ENCODE measurements around the gene SEPTIN11. TPM values are rescaled to one million over a fixed set of nuclear protein-coding genes. Genes with fewer than 3 reads are reported as not detected.

Gene SEPTIN11
- total and polyA plus RNA-seq, 4 donors, result 17.2 to 37.4 (median 25.1) TPM

GRCh38 chr4:76974150-76974549, 24.6 kb downstream of the SEPTIN11 start:
- DNase-seq (ENCODE audit: low spot score), result no peak
- Histone ChIP-seq H3K27me3 (ENCODE audit: control insufficient read depth in 4 of 4, insufficient read depth in 4 of 4, low read length in 3 of 4) (no peaks in the 10 kb centered on the region), H3K4me1 (ENCODE audit: control insufficient read depth in 4 of 4, insufficient read depth in 4 of 4, low read length in 3 of 4) (no peaks in the 10 kb centered on the region), H3K4me3 (ENCODE audit: low read depth in 1 of 3, low read length in 3 of 3) (no peak overlapping the region), H3K9me3 (ENCODE audit: control insufficient read depth in 4 of 4, low read length in 3 of 4) (no peaks in the 10 kb centered on the region), H3K9ac (ENCODE audit: low read depth in 1 of 2, low read length in 2 of 2) (no peak overlapping the region), H3K36me3 (ENCODE audit: control insufficient read depth in 4 of 4, insufficient read depth in 3 of 4, low read depth in 1 of 4, low read length in 3 of 4) (no peaks in the 10 kb centered on the region), H3K27ac (ENCODE audit: low read depth in 1 of 2, low read length in 2 of 2) (no peak overlapping the region)
- no peak for TF ChIP-seq ZBTB33 (IDR thresholded peaks at IDR 0.05)
- WGBS, result 86% methylated on average over 2 of the region's 2 CpGs

GRCh38 chr4:76977113-76977512, 27.6 kb downstream of the SEPTIN11 start:
- Histone ChIP-seq H3K27me3 (ENCODE audit: control insufficient read depth in 4 of 4, insufficient read depth in 4 of 4, low read length in 3 of 4) (no peaks in the 10 kb centered on the region), H3K4me3 (ENCODE audit: low read depth in 1 of 3, low read length in 3 of 3) (no peak overlapping the region), H3K27ac (ENCODE audit: low read depth in 1 of 2, low read length in 2 of 2) (no peak overlapping the region), H3K36me3 (ENCODE audit: control insufficient read depth in 4 of 4, insufficient read depth in 3 of 4, low read depth in 1 of 4, low read length in 3 of 4) (no peaks in the 10 kb centered on the region), H3K9ac (ENCODE audit: low read depth in 1 of 2, low read length in 2 of 2) (no peak overlapping the region), H3K9me3 (ENCODE audit: control insufficient read depth in 4 of 4, low read length in 3 of 4) (no peaks in the 10 kb centered on the region), H3K4me1 (ENCODE audit: control insufficient read depth in 4 of 4, insufficient read depth in 4 of 4, low read length in 3 of 4) (no peaks in the 10 kb centered on the region)
- no peak for DNase-seq (ENCODE audit: low spot score)
- TF ChIP-seq FOXA1 (IDR thresholded peaks at IDR 0.05), result no peak
- TF ChIP-seq HNF4G (IDR thresholded peaks at IDR 0.05), result no peak
- no peak for TF ChIP-seq ZBTB33 (IDR thresholded peaks at IDR 0.05)
- no peak for TF ChIP-seq ATF3 (IDR thresholded peaks at IDR 0.05)
- no peak for TF ChIP-seq HNF4A (conservative IDR thresholded peaks at IDR 0.05)
- no peak for TF ChIP-seq GABPA (IDR thresholded peaks at IDR 0.05 in 1 of 2, conservative IDR thresholded peaks at IDR 0.05 in 1 of 2)
- TF ChIP-seq JUND (IDR thresholded peaks at IDR 0.05), result no peak

GRCh38 chr4:76977736-76978350, 28.3 kb downstream of the SEPTIN11 start:
- no peak overlapping the region for H3K9ac ChIP-seq (ENCODE audit: low read depth in 1 of 2, low read length in 2 of 2)
- 77% methylated on average over 3 of the region's 3 CpGs for WGBS
- no peaks in the 10 kb centered on the region for H3K27me3 ChIP-seq (ENCODE audit: control insufficient read depth in 4 of 4, insufficient read depth in 4 of 4, low read length in 3 of 4)
- H3K27ac ChIP-seq (ENCODE audit: low read depth in 1 of 2, low read length in 2 of 2), result no peak overlapping the region
- H3K36me3 ChIP-seq (ENCODE audit: control insufficient read depth in 4 of 4, insufficient read depth in 3 of 4, low read depth in 1 of 4, low read length in 3 of 4), result no peaks in the 10 kb centered on the region
- no peaks in the 10 kb centered on the region for H3K9me3 ChIP-seq (ENCODE audit: control insufficient read depth in 4 of 4, low read length in 3 of 4)
- no peak overlapping the region for H3K4me3 ChIP-seq (ENCODE audit: low read depth in 1 of 3, low read length in 3 of 3)
- DNase-seq (ENCODE audit: low spot score), result no peak
- H3K4me1 ChIP-seq (ENCODE audit: control insufficient read depth in 4 of 4, insufficient read depth in 4 of 4, low read length in 3 of 4), result peaks cover 0 to 2% (median under 1%) of the 10 kb centered on the region in 4 donors
- TF ChIP-seq MAX (IDR thresholded peaks at IDR 0.05) (no peak), HNF4G (IDR thresholded peaks at IDR 0.05) (no peak), EGR1 (IDR thresholded peaks at IDR 0.05; ENCODE audit: low read depth in 2 of 2) (no peak), CTCF (IDR thresholded peaks at IDR 0.05; ENCODE audit: low read depth, low read length, missing input control) (no peak), FOXA1 (IDR thresholded peaks at IDR 0.05) (no peak), TAF1 (conservative IDR thresholded peaks at IDR 0.05) (no peak), JUND (IDR thresholded peaks at IDR 0.05) (no peak), SP1 (IDR thresholded peaks at IDR 0.05) (no peak), RAD21 (IDR thresholded peaks at IDR 0.05) (no peak), HNF4A (conservative IDR thresholded peaks at IDR 0.05) (no peak), REST (IDR thresholded peaks at IDR 0.05) (no peak), ATF3 (IDR thresholded peaks at IDR 0.05) (no peak)

All from liver (tissue), 9 donors.